Measurements from ENCODE around the gene OPN1SW.

Gene OPN1SW

GRCh38 chr7:128759242-128759641 lies 16.4 kb downstream of the OPN1SW start:
- no peak for TF ChIP-seq GATA3 (IDR thresholded peaks at IDR 0.05; ENCODE audit: low read depth, low read length)
- no peak for TF ChIP-seq GATA2 (IDR thresholded peaks at IDR 0.05; ENCODE audit: low read depth, low read length)

GRCh38 chr7:128758553-128758952 lies 17.0 kb downstream of the OPN1SW start:
- TF ChIP-seq GATA3 (IDR thresholded peaks at IDR 0.05; ENCODE audit: low read depth, low read length) (no peak), GATA2 (IDR thresholded peaks at IDR 0.05; ENCODE audit: low read depth, low read length) (no peak)

DNA sequence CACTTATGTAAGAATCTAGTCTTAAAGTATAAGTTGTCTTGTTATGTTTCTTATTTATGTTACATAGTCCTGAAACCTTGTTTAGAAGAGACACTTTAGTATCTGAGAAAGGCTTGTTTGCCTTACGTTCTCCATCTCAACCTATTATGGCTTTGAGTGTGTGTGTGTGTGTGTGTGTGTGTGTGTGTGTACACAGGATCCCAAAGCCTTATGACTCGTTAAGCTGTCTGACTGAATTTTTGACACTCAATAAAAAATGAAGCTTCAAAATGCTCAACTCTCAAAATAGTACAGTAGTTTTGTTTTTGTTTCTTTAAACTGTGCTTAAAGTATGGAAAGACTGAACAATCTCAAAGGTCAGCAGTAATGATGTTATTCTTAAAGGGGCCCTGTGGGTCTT lies 18.4 kb downstream of the OPN1SW start:
- TF ChIP-seq GATA2 (IDR thresholded peaks at IDR 0.05; ENCODE audit: low read depth, low read length) (no peak), GATA3 (IDR thresholded peaks at IDR 0.05; ENCODE audit: low read depth, low read length) (no peak)

DNA sequence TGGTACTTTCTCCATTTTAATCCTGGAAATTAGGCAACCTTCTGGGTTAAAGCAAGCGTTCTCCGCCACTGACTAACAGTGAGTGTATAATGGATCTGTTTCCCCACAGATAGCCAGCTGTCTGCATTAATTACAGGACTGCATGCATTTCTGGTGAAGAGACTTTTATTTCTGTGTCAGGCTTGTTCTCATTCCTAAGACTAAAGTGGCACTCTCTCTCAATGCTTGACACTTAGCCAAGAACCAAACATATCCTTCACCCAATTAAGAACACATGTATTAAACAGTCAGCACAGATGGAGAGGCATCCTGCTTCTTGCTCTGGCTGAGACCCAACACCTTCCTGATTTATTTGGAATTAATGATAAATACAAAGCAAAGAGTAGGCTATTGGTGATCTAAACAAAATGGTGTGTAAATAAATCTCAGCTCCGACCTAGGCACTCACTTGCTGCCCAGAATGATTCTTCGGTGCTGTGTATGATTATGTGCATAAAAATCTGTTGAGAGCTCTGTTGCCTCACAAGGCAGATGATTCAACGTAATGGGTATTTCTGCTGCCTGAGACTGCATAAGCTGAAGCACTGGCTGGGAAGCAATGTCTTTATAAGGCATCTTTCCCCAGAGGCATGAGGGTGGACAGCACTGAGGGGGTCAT lies 19.6 kb downstream of the OPN1SW start:
- TF ChIP-seq GATA2 (IDR thresholded peaks at IDR 0.05; ENCODE audit: low read depth, low read length) = no peak
- no peak for TF ChIP-seq GATA3 (IDR thresholded peaks at IDR 0.05; ENCODE audit: low read depth, low read length)

DNA sequence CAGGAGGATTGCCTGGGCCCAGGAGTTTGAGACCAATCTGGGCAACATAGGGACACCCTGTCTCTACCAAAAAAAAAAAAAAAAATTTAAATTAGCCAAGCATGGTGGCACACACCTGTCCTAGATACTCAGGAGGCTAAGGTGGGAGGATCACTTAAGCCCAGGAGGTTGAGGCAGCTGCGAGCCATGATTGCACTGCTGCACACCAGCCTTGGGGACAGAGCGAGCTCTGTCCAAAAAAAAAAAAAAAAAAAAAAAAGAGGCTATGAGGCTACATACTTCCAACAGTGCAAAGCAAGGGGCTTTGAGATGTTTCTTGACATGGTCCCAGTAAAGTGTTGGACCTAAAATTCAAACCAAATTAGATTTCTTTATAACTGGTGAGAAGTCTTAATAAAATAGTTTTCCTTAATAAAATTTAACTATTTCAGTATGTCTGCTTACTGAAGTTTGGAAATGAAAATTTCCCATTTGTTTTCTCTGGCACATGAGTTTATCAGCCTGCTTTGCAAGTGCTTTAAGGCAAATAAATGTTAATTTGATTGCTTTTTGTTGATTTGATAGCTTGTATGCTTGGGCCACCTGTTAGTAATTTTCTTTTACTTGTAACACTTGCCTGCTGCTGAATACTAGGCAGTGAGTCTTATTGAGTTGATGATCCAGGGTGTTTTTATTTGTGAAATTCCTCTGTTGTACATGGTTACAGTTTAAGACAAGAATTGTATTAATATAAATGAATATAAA lies 20.3 kb downstream of the OPN1SW start:
- TF ChIP-seq GATA3 (IDR thresholded peaks at IDR 0.05; ENCODE audit: low read depth, low read length) (no peak), GATA2 (IDR thresholded peaks at IDR 0.05; ENCODE audit: low read depth, low read length) (no peak)

- TF ChIP-seq GATA2 (IDR thresholded peaks at IDR 0.05; ENCODE audit: low read depth, low read length) = no peak
- TF ChIP-seq GATA3 (IDR thresholded peaks at IDR 0.05; ENCODE audit: low read depth, low read length) = no peak
Measured at GRCh38 chr7:128752251-128752650, 23.3 kb downstream of the OPN1SW start.

- TF ChIP-seq GATA3 (IDR thresholded peaks at IDR 0.05; ENCODE audit: low read depth, low read length) (no peak), GATA2 (IDR thresholded peaks at IDR 0.05; ENCODE audit: low read depth, low read length) (no peak)
Measured at GRCh38 chr7:128747327-128748079, 28.1 kb downstream of the OPN1SW start.

- TF ChIP-seq GATA3 (IDR thresholded peaks at IDR 0.05; ENCODE audit: low read depth, low read length) (no peak), GATA2 (IDR thresholded peaks at IDR 0.05; ENCODE audit: low read depth, low read length) (no peak)
Measured at GRCh38 chr7:128745706-128746105, 29.9 kb downstream of the OPN1SW start.

GRCh38 chr7:128744366-128744905 lies 31.2 kb downstream of the OPN1SW start:
- TF ChIP-seq GATA2 (IDR thresholded peaks at IDR 0.05; ENCODE audit: low read depth, low read length) = no peak
- TF ChIP-seq GATA3 (IDR thresholded peaks at IDR 0.05; ENCODE audit: low read depth, low read length) = no peak

DNA sequence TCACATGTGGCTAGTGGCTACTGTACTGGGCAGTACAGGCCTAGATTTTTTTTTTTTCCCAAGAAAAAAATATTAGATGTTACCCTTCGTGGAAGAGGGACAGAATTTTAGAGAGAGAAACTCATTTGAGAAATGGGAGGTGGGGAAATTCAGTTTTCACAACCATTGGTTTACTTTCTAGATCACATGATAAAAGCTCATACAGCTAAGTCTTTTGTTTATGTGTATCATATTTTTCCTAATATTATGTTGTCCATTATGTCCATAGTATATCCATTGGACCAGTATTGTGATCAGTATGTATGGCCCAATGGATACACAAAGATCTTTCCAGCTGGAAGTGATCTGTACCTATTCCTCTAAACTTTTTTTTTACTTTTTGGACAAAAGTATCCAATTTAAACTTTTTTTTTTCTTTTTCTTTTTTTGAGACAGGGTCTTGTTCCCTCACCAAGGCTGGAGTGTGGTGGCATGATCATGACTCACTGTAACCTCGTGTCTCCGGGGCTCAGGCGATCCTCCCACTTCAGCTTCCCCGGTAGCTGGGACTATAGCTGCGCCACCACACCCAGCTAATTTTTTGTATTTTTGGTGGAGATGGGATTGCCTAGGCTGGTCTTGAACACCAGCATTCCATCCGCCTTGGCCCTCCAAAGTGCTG lies 32.4 kb downstream of the OPN1SW start:
- TF ChIP-seq GATA2 (IDR thresholded peaks at IDR 0.05; ENCODE audit: low read depth, low read length) (no peak), GATA3 (IDR thresholded peaks at IDR 0.05; ENCODE audit: low read depth, low read length) (no peak)

DNA sequence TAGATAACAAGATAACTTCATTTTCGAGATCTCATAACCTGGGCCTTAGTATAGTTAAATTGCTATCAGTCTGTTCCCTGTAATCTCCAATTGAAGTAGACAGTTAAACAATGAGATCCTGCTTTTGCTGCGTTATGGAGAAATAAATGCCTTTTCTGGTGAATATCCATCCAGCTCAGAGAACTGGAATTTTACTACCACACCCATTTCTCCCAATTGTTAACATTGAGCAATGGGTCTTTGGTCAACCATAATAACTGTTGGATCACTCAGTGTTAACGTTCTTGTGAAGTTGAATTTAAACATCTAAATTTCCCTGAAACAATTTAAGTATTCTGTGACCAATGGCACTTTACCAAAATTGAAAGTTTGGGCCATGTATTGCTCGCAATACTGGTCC lies 33.4 kb downstream of the OPN1SW start:
- no peak for TF ChIP-seq GATA3 (IDR thresholded peaks at IDR 0.05; ENCODE audit: low read depth, low read length)
- no peak for TF ChIP-seq GATA2 (IDR thresholded peaks at IDR 0.05; ENCODE audit: low read depth, low read length)

DNA sequence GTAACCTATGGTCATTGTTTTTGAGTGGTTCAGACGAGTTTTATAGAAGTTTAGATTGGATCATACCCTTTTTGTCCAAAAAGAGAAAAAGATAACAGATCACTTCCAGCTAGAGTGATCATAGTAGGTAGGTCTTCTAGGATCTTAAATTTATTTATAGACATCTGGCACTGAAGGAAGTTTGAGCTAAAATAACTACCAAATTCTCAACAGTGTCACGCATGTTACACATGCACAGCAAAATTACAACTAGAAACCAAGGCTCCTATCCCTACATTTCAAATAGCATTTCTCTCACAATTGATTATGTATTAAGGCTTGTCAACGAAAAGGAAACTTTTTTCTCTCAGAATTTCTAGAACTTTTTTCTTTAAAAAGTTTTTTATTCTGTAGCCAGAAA lies 34.1 kb downstream of the OPN1SW start:
- TF ChIP-seq GATA3 (IDR thresholded peaks at IDR 0.05; ENCODE audit: low read depth, low read length) = no peak
- no peak for TF ChIP-seq GATA2 (IDR thresholded peaks at IDR 0.05; ENCODE audit: low read depth, low read length)

DNA sequence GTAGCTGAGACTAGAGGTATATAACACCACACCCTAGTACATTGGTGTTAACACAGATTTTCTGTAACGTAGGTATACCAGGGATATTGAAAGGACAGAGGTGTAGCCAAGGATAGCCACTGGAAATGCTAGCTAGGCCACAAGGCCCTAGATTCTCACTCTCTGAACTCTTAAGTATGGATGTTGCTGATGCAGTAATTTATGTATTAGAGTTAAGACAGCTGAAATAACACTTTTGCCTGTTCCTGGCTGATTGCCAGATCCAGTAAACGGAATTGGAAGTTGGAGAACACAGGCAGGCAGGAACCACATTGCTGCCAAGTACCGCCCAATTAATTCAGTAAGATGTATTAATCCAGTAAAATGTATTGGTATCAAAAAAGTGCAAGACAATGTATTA lies 34.6 kb downstream of the OPN1SW start:
- TF ChIP-seq GATA2 (IDR thresholded peaks at IDR 0.05; ENCODE audit: low read depth, low read length) (no peak), GATA3 (IDR thresholded peaks at IDR 0.05; ENCODE audit: low read depth, low read length) (no peak)

Data from SH-SY5Y (cell line).